ENCODE data around the gene SCPEP1. TPM values are rescaled to one million over a fixed set of nuclear protein-coding genes. Genes with fewer than 3 reads are reported as not detected.

SCPEP1 gene
- total RNA-seq, 4 donors from 2014 or later = 9.9 to 44.7 (median 30.2) TPM

DNA sequence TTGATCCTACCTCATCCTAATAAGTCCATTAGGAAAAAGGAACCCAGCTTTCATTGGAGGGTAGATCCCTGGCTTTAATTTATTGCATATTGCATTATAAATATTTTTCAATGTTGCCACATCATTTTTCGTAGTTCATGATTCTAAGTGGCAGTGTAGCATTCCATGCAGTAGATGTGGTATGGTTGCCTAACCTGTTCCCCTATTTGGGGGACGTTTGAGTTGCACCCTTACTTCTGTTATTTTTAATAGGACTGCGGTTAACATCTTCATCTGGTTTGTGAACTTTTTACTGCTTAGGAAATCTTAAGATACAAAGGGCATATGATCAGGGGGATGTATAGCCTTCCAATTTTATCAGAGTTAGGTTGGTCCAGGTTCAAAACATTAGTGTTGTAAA lies 5.4 kb downstream of the SCPEP1 start:
- no peak for TF ChIP-seq POLR2A (IDR thresholded peaks at IDR 0.05)
- TF ChIP-seq, protein P1, sequence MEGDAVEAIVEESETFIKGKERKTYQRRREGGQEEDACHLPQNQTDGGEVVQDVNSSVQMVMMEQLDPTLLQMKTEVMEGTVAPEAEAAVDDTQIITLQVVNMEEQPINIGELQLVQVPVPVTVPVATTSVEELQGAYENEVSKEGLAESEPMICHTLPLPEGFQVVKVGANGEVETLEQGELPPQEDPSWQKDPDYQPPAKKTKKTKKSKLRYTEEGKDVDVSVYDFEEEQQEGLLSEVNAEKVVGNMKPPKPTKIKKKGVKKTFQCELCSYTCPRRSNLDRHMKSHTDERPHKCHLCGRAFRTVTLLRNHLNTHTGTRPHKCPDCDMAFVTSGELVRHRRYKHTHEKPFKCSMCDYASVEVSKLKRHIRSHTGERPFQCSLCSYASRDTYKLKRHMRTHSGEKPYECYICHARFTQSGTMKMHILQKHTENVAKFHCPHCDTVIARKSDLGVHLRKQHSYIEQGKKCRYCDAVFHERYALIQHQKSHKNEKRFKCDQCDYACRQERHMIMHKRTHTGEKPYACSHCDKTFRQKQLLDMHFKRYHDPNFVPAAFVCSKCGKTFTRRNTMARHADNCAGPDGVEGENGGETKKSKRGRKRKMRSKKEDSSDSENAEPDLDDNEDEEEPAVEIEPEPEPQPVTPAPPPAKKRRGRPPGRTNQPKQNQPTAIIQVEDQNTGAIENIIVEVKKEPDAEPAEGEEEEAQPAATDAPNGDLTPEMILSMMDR (IDR thresholded peaks at IDR 0.05 in 4 of 5, conservative IDR thresholded peaks at IDR 0.05 in 1 of 5) = no peak
- in situ Hi-C loops (cut with MboI; ENCODE audit: low sequenced_read_pairs in 4 of 4) = no loop called here
- H3K36me3 ChIP-seq = peaks cover 0 to 30% of the 10 kb centered on the region in 2 donors
- no peak overlapping the region for H3K4me3 ChIP-seq
- no peak overlapping the region for H3K27ac ChIP-seq
- DNase-seq (no peak), ATAC-seq (no peak)
- H3K9me3 ChIP-seq = no peaks in the 10 kb centered on the region
- H3K27me3 ChIP-seq = no peaks in the 10 kb centered on the region
- intact Hi-C loops (cut with DNase I; ENCODE audit: low total_unique reads) = no loop called here
- H3K4me1 ChIP-seq = peaks cover 9 to 10% of the 10 kb centered on the region in 2 donors

- H3K27me3 ChIP-seq = no peaks in the 10 kb centered on the region
- H3K4me1 ChIP-seq = no peaks in the 10 kb centered on the region
- ATAC-seq = no peak
- no peak for DNase-seq
- no peaks in the 10 kb centered on the region for H3K9me3 ChIP-seq
- H3K36me3 ChIP-seq = peaks cover 0 to 43% of the 10 kb centered on the region in 2 donors
- in situ Hi-C loops (cut with MboI; ENCODE audit: low sequenced_read_pairs in 4 of 4) (no loop called here), intact Hi-C loops (cut with DNase I; ENCODE audit: low total_unique reads) (no loop called here)
- H3K27ac ChIP-seq = no peak overlapping the region
- H3K4me3 ChIP-seq = no peak overlapping the region
- TF ChIP-seq, protein P1 (IDR thresholded peaks at IDR 0.05 in 4 of 5, conservative IDR thresholded peaks at IDR 0.05 in 1 of 5) = no peak
- no peak for TF ChIP-seq POLR2A (IDR thresholded peaks at IDR 0.05)
Measured at GRCh38 chr17:56985371-56986162, 7.6 kb downstream of the SCPEP1 start.

GRCh38 chr17:56987283-56987834 lies 9.4 kb downstream of the SCPEP1 start:
- Histone ChIP-seq H3K4me1 (no peaks in the 10 kb centered on the region), H3K9me3 (no peaks in the 10 kb centered on the region), H3K36me3 (peaks cover 0 to 45% of the 10 kb centered on the region in 2 donors), H3K4me3 (no peak overlapping the region), H3K27me3 (no peaks in the 10 kb centered on the region), H3K27ac (no peak overlapping the region)
- intact Hi-C loops (cut with DNase I; ENCODE audit: low total_unique reads) = no loop called here
- ATAC-seq (no peak), DNase-seq (no peak)
- in situ Hi-C loops (cut with MboI; ENCODE audit: low sequenced_read_pairs in 4 of 4) = no loop called here
- TF ChIP-seq POLR2A (IDR thresholded peaks at IDR 0.05) = no peak
- TF ChIP-seq, protein P1 (IDR thresholded peaks at IDR 0.05 in 4 of 5, conservative IDR thresholded peaks at IDR 0.05 in 1 of 5) = no peak

GRCh38 chr17:56988901-56989572 lies 11.1 kb downstream of the SCPEP1 start:
- H3K27ac ChIP-seq = no peak overlapping the region
- intact Hi-C loops (cut with DNase I; ENCODE audit: low total_unique reads) = no loop called here
- H3K9me3 ChIP-seq = no peaks in the 10 kb centered on the region
- no peaks in the 10 kb centered on the region for H3K4me1 ChIP-seq
- H3K36me3 ChIP-seq = peaks cover 0 to 46% of the 10 kb centered on the region in 2 donors
- H3K27me3 ChIP-seq = no peaks in the 10 kb centered on the region
- ATAC-seq = no peak
- in situ Hi-C loops (cut with MboI; ENCODE audit: low sequenced_read_pairs in 4 of 4) = no loop called here
- TF ChIP-seq, protein P1 (IDR thresholded peaks at IDR 0.05 in 4 of 5, conservative IDR thresholded peaks at IDR 0.05 in 1 of 5) = no peak
- no peak for TF ChIP-seq POLR2A (IDR thresholded peaks at IDR 0.05)
- DNase-seq = no peak
- H3K4me3 ChIP-seq = no peak overlapping the region

All from gastrocnemius medialis (tissue), 4 donors.